Stimulated activated CD8-positive, alpha-beta memory T cell treated with anti-CD3 and anti-CD28 coated beads, Interleukin-15, amount 100 ng/mL, for 1 hour (primary cell): ENCODE data around the gene PPP1R9B.
A peak's percentile ranks its signal among the peaks of the same experiment; 100 is the strongest.

Source experiments
- DNase-seq: peaks from one replicate; pipeline ENCODE4 v3.0.0-alpha.2; 2020; ENCODE audit warnings: low read depth

PPP1R9B gene

GRCh38 chr17:50150354-50151040 lies at the start of gene PPP1R9B:
Gene PPP1R9B (minus strand): TSS chr17:50150677. CDS start chr17:50150513, 164 bp downstream.
- DNase-seq, result no peak

DNA sequence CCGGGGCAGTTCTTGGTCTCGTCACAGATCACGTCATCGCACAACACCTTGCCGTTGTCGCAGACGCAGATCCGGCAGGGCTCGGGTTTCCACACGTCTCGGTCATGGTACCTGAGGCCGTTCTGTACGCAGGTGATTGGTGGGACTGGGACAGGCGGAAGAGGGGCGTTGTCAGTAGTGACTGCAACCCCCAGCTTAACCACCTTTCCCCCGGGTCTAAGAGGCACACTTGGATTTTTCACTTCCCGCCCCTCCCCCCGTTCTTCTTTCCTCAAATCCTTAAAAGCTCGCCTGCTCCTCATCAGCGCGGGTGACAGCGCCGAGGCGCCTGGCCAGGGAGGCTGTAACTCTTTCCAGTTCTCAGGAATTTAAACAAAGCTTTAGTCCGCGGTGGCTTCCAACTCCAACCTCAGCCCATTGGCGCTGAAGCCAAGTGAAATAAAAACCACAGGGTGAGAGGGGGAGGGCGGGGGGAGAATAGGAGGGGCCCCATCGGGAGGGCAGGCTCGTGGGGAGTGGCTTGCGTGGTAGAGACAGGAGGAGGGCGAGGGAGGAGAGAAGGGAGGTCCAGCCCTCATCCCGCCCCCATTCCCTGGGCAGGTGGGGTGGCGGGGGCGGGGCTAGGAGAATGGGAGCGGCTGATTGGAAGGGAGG lies 49.5 kb upstream of the PPP1R9B start:
- DNase-seq, result peak; percentile 27

- no peak for DNase-seq
Observed at GRCh38 chr17:50199211-50199802, 48.8 kb upstream of the PPP1R9B start.

DNA sequence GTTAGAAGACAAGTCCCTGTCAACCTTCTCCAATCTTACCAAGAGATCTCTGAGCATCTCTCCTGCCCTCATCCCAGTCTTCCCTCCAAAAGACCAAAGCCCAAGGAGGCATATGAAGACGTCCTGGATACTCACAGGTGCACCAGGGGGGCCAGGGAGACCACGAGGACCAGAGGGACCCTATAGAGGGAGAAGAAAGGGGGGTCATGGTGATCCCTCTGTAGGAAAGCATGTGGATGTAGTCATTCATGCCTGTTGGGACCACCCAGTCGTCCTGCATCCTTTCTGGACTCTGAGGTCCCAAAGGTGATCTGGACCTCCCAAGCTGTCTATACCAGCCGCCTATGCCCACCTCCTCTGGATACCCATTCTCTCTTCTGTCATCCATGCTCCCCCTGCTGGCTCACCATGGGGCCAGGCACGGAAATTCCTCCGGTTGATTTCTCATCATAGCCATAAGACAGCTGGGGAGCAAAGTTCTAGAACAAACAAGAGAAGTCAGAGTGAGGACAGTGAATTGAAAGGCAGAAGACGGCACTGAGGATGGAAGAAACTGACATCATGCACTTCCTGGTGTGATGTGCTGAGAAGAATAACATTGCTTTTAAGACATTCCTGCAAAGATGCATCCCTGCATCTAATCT lies 47.7 kb upstream of the PPP1R9B start:
- peak; percentile 25 for DNase-seq

DNA sequence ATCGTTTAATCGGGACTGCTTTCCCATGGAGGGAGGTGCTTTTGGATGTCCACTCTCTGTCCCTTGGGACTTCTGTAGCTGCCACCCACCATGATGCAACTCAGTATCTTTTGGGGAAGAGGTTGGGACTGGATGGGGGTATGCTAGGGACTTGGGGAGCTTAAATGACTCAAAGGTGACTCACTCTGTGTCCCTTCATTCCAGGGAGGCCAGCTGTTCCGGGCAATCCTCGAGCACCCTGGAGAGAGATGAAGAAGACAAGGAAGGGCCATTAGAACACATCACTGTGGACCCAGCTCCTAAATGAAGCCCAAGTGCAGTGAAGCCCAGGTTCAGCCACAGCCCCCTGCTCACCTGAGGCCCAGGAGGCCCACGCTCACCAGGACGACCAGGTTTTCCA lies 46.3 kb upstream of the PPP1R9B start:
- DNase-seq, result no peak

DNA sequence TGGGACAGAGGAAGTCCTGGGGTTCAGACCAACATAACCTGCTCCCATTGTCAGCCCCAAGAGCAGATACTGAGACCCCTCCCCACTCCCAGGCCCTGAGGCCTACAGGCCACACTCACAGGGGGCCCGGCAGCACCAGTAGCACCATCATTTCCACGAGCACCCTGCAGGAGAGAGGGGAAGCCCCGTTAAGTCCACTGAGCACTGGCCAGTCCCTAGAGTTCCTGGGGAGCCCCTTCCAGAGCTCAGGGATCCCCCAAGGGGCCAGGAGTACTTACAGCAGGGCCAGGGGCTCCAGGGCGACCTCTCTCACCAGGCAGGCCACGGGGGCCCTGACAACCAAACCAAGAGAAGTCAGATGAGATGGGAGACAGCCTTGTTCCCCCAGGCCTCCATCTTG lies 45.6 kb upstream of the PPP1R9B start:
- DNase-seq, result no peak

DNA sequence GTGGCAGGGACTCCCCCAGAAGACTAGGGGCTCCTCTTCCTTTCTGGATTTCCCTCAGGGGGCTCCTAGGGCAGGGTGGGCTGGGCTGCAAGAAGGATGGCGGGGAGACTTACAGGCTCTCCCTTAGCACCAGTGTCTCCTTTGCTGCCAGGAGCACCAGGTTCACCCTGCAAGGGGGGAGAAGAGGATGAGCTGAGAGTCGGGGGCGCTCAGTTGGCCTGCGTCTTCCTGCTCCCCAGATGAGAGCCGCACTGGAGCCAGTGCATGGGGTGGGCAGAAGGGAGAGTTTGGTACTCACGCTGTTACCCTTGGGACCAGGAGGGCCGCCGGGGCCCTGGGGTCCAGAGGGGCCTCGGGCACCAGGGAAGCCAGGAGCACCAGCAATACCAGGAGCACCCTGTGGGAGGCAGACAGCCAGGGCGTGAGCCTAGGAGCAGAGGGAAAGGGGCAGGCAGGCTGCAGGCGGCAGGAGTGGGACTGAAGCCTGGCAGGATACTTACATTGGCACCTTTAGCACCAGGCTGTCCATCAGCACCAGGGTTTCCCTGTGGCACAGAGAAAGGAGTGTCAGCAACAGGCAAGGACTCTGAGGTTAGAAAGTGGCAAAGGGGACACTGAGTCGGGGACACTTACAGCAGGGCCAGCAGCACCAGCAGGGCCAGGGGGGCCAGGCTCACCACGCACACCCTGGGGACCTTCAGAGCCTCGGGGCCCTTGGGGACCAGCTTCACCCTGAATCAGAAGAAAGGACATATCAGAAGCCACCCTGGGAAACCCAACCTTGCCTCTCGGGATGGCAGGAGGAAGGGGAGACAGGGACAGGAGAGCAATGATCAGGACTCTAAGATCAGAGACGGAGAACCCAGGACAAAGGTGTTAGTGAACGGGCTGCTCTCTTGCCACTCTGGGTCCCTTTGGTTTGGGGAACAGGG lies 44.7 kb upstream of the PPP1R9B start:
- DNase-seq, result no peak

- no peak for DNase-seq
Observed at GRCh38 chr17:50194140-50194933, 43.9 kb upstream of the PPP1R9B start.

- DNase-seq, result no peak
Observed at GRCh38 chr17:50192618-50193291, 42.3 kb upstream of the PPP1R9B start.

- no peak for DNase-seq
Observed at GRCh38 chr17:50192144-50192617, 41.7 kb upstream of the PPP1R9B start.

- DNase-seq, result no peak
Observed at GRCh38 chr17:50191359-50192143, 41.1 kb upstream of the PPP1R9B start.

DNA sequence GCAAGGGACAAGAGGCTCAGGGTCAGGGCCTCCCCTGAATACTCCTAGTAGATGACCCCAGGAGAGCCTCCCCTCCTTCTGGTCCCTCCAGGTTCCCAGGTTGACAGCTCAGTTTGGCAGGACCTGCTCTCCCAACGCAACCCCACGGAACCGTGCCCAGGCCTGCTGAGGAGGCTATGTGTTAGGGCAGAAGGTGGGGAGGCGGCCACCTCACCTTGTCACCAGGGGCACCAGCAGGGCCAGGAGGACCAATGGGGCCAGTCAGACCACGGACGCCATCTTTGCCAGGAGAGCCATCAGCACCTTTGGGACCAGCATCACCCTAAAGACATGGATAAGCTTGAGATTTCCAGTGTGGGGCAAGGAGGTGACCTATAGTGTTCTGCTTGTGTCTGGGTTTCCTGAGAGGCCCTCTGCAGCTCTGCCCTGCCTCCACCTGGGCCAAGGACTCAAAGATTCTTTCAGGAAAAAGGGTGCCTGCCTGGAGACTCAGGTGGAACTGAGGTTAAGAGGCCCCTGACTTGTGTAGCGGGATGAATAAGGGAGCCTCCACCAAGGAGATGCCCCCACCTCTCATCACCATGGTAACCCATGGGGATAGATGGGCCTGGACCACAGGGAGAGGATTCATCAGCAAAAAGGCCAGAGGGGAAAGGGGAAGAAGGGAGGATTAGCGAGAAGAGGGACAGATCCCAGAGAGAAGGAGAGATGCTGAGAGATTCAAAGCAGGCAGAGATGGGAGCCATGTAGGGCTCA lies 40.3 kb upstream of the PPP1R9B start:
- DNase-seq, result no peak

GRCh38 chr17:50190293-50190602 lies 39.8 kb upstream of the PPP1R9B start:
- no peak for DNase-seq

DNA sequence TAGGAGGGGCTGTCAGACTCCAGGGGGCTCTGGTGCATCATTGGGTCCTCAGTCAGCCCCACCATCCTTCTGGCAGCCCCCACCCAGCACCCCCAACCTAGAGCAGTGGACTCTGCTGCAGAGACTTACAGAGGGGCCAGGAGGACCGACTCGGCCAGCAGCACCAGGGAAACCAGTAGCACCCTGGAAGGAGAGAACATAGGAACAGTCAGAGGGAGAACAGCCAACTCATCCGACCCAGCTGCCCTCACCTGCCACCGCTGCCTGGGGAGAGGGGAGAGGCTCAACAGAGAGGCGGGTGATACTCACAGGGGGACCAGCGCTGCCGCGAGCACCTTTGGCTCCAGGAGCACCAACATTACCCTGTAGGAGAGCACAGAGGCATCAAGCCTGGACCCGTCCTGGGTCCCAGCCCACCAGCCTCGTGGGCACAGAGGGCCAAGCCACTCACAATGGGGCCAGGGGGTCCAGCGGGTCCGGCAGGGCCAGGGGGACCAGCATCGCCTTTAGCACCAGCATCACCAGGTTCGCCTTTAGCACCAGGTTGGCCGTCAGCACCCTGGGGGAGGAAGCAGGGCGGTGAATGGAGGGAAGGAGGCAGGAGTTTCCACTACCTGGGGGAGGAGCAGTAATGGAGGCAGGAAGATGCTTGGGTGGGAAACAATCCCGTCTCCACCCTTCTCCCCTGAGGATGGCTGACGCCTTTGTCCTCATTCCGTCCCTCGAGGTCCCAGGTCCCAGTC lies 39.2 kb upstream of the PPP1R9B start:
- DNase-seq, result no peak

DNA sequence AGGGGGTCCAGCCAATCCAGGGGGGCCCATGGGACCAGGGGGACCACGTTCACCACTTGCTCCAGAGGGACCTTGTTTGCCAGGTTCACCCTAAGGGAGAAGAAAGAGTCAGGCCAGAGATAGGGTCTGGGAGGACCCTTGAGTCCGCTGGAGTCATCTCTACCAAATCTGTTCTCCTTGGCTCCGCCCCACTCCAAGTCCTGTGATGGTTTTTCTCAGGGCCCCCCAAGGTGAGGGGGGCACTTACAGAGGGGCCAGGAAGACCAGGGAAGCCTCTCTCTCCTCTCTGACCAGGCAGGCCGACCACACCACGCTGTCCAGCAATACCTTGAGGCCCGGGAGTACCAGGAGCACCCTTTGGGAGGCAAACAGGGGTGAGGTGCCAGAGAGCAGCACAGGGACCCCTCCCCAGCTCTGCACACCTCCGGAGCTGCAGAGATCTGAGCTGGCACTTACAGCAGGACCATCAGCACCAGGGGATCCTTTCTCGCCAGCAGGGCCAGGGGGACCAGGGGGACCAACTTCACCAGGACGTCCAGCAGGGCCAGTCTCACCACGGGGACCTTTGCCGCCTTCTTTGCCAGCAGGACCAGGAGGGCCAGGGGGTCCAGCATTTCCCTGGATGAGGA lies 38.6 kb upstream of the PPP1R9B start:
- DNase-seq, result no peak

GRCh38 chr17:50188531-50188920 lies 38.0 kb upstream of the PPP1R9B start:
- no peak for DNase-seq

GRCh38 chr17:50187751-50188530 lies 37.5 kb upstream of the PPP1R9B start:
- DNase-seq, result no peak
